ENCODE measurements around the gene GAS7. TPM values are rescaled to one million over a fixed set of nuclear protein-coding genes. Genes with fewer than 3 reads are reported as not detected.

GAS7 gene
- total RNA-seq, 2 donors from 2014 or later = 8.0 to 20.1 TPM

DNA sequence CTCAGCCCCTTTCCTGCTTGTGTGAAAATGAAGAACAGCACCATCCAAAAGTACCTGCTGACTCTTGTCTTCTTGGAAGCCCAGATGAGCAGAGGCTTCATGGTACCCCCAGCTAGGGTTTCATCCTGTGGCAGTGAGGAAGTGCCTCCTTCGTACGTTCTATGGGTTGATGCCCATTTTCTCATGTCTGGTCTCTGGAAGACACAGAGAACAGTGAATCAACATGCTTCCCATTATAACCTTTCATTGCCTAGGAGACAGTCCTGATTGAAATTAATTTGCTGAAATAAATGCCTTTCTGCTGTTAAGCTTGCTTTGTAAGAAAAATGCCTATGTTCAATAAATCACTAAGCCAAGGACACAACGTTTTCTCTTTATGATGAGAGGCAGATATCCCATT is 329.9 kb downstream of the GAS7 start:
- no peaks in the 10 kb centered on the region for H3K27me3 ChIP-seq
- WGBS, 2 donors = 55 to 57% methylated on average over 3 of the region's 3 CpGs
- H3K4me1 ChIP-seq = no peaks in the 10 kb centered on the region
- intact Hi-C loops (cut with DNase I) = no loop called here
- H3K4me3 ChIP-seq = no peak overlapping the region
- no peak for DNase-seq
- H3K9me3 ChIP-seq = no peaks in the 10 kb centered on the region
- no peaks in the 10 kb centered on the region for H3K36me3 ChIP-seq (replicated peaks in 1 of 2; ENCODE audit: insufficient read depth in 1 of 2, low read depth in 2 of 2)
- no peak for ATAC-seq
- H3K27ac ChIP-seq = no peak overlapping the region
- TF ChIP-seq POLR2A (IDR thresholded peaks at IDR 0.05) = no peak
- TF ChIP-seq, protein P1, sequence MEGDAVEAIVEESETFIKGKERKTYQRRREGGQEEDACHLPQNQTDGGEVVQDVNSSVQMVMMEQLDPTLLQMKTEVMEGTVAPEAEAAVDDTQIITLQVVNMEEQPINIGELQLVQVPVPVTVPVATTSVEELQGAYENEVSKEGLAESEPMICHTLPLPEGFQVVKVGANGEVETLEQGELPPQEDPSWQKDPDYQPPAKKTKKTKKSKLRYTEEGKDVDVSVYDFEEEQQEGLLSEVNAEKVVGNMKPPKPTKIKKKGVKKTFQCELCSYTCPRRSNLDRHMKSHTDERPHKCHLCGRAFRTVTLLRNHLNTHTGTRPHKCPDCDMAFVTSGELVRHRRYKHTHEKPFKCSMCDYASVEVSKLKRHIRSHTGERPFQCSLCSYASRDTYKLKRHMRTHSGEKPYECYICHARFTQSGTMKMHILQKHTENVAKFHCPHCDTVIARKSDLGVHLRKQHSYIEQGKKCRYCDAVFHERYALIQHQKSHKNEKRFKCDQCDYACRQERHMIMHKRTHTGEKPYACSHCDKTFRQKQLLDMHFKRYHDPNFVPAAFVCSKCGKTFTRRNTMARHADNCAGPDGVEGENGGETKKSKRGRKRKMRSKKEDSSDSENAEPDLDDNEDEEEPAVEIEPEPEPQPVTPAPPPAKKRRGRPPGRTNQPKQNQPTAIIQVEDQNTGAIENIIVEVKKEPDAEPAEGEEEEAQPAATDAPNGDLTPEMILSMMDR (IDR thresholded peaks at IDR 0.05) = no peak

DNA sequence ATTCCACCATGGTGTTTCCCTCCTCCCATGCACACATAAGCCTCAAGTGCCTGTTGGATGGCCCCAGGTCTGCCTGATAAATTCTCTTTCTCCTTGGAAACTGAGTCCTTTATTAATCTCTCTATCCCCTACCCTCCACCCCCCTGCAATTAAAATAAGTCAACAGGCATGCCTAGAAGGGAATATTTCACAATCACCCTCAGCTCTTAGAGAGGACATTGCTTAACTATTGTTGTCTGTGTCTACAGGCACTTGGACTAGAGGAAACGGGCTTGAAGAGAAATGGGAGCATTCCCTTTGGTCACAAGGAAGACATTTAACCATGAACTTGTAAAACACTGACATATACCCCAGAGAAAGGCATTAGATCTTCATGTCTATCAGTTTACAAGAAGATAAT is 332.8 kb downstream of the GAS7 start:
- ATAC-seq (no peak), DNase-seq (no peak)
- no peaks in the 10 kb centered on the region for H3K9me3 ChIP-seq
- no peaks in the 10 kb centered on the region for H3K4me1 ChIP-seq
- H3K36me3 ChIP-seq (replicated peaks in 1 of 2; ENCODE audit: insufficient read depth in 1 of 2, low read depth in 2 of 2) = no peaks in the 10 kb centered on the region
- H3K27me3 ChIP-seq = no peaks in the 10 kb centered on the region
- no peak overlapping the region for H3K27ac ChIP-seq
- intact Hi-C loops (cut with DNase I) = no loop called here
- TF ChIP-seq, protein P1 (IDR thresholded peaks at IDR 0.05) = no peak
- TF ChIP-seq POLR2A (IDR thresholded peaks at IDR 0.05) = no peak
- no peak overlapping the region for H3K4me3 ChIP-seq
- 17 to 36% methylated on average over 1 of the region's 1 CpG for WGBS, 2 donors

DNA sequence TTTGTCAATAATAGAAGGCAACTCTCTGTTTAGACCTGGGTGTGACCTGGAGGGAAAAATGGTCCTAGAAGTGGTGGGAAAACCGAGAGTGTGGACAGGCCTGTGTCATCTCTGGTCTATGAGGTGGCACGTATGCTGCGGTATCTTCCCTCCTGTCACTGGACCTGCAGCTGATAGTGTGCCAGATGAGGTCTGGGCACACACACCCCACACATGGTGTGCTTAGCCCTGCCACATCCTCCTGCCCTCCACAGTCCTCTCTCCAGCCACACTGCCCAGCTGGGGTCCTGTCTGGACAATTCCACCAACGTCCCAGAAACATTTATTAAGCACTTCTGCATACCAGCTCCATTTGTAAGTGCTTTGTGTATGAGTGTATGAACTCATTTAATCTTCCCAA is 335.5 kb downstream of the GAS7 start:
- intact Hi-C loops (cut with DNase I) = no loop called here
- Histone ChIP-seq H3K36me3 (replicated peaks in 1 of 2; ENCODE audit: insufficient read depth in 1 of 2, low read depth in 2 of 2) (no peaks in the 10 kb centered on the region), H3K4me1 (no peaks in the 10 kb centered on the region), H3K9me3 (peaks cover 0 to 8% (median 0%) of the 10 kb centered on the region in 3 donors), H3K27me3 (no peaks in the 10 kb centered on the region), H3K4me3 (no peak overlapping the region), H3K27ac (no peak overlapping the region)
- no peak for ATAC-seq
- TF ChIP-seq POLR2A (IDR thresholded peaks at IDR 0.05) = no peak
- TF ChIP-seq, protein P1 (IDR thresholded peaks at IDR 0.05) = no peak
- WGBS, 2 donors = 39 to 65% methylated on average over 4 of the region's 4 CpGs
- no peak for DNase-seq

DNA sequence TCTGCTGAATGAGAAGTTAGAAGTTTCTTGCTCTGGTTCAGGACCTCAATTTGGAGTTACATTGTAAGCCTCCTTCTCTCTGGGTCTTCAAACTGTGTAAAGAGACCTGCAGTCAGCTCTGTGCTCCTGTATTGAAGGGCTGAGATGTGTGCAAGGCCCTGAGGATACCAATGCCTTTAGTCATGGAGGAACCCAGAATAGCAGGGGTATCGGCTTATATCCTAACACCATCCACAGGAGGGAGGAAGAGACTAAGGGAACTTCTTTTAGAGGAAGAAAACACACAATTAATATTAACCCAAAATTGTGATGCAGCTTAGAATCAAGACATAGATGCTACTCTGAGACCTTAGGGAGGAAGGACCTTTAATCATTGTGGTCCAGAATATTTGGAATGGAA is 336.2 kb downstream of the GAS7 start:
- no peaks in the 10 kb centered on the region for H3K36me3 ChIP-seq (replicated peaks in 1 of 2; ENCODE audit: insufficient read depth in 1 of 2, low read depth in 2 of 2)
- ATAC-seq (no peak), DNase-seq (no peak)
- TF ChIP-seq POLR2A (IDR thresholded peaks at IDR 0.05) = no peak
- TF ChIP-seq, protein P1 (IDR thresholded peaks at IDR 0.05) = no peak
- H3K27me3 ChIP-seq = no peaks in the 10 kb centered on the region
- peaks cover 0 to 10% (median 0%) of the 10 kb centered on the region in 3 donors for H3K9me3 ChIP-seq
- H3K27ac ChIP-seq = no peak overlapping the region
- intact Hi-C loops (cut with DNase I) = no loop called here
- H3K4me3 ChIP-seq = no peak overlapping the region
- 79 to 100% methylated on average over 1 of the region's 1 CpG for WGBS, 2 donors
- H3K4me1 ChIP-seq = no peaks in the 10 kb centered on the region

DNA sequence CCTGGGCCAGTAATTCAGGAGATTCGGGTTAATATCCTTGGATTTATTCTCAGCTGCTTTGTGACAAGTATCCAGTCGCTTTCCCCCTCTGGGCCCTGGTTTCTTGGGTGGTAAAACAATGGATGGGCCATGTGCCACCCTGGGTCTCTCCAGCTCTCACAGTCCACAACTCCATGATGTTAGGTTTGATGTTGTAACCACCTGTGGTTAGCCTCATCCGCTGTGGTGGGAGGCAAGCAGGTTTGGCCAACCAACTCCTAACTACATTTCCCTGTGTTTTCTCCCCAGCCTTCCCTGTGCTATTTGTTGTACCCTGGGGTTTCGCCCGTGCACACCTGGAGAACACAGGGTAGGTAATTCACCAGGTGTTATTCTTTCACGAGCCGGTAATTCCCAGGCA is 337.6 kb downstream of the GAS7 start:
- 50 to 59% methylated on average over 7 of the region's 7 CpGs for WGBS, 2 donors
- ATAC-seq = no peak
- no peaks in the 10 kb centered on the region for H3K27me3 ChIP-seq
- no peak for TF ChIP-seq POLR2A (IDR thresholded peaks at IDR 0.05)
- TF ChIP-seq, protein P1 (IDR thresholded peaks at IDR 0.05) = no peak
- H3K4me3 ChIP-seq = no peak overlapping the region
- H3K36me3 ChIP-seq (replicated peaks in 1 of 2; ENCODE audit: insufficient read depth in 1 of 2, low read depth in 2 of 2) = no peaks in the 10 kb centered on the region
- no peaks in the 10 kb centered on the region for H3K4me1 ChIP-seq
- intact Hi-C loops (cut with DNase I) = no loop called here
- no peak for DNase-seq
- no peak overlapping the region for H3K27ac ChIP-seq
- H3K9me3 ChIP-seq = peaks cover 0 to 10% (median 0%) of the 10 kb centered on the region in 3 donors
